Prostate gland (tissue), 2 donors: ENCODE data around the gene MSX2.

Experiments used
- POLR2A ChIP-seq: fragments of 450-650 bp; IDR thresholded peaks from one replicate; pipeline ENCODE4 v1.6.1; 2016; ENCODE audit warnings: antibody characterized with exemption, mild to moderate bottlenecking
- POLR2AphosphoS5 ChIP-seq: sonication (generic); formaldehyde crosslinking; IDR thresholded peaks from one replicate; pipeline ENCODE4 v1.6.1; 2017; ENCODE audit warnings: antibody characterized with exemption
- TF ChIP-seq, protein P1 (sequence below), 4 experiments: fragments of 200-600 bp in 2 of 4; fragments of 450-650 bp in 2 of 4; sonication (generic) in 2 of 4; IDR thresholded peaks; 1 replicate in 3 of 4; 2 replicates in 1 of 4; pipeline ENCODE4 v1.5.1; 2016 to 2019; ENCODE audit warnings: antibody characterized with exemption in 4 of 4, mild to moderate bottlenecking in 2 of 4, moderate library complexity in 2 of 4

DNA sequence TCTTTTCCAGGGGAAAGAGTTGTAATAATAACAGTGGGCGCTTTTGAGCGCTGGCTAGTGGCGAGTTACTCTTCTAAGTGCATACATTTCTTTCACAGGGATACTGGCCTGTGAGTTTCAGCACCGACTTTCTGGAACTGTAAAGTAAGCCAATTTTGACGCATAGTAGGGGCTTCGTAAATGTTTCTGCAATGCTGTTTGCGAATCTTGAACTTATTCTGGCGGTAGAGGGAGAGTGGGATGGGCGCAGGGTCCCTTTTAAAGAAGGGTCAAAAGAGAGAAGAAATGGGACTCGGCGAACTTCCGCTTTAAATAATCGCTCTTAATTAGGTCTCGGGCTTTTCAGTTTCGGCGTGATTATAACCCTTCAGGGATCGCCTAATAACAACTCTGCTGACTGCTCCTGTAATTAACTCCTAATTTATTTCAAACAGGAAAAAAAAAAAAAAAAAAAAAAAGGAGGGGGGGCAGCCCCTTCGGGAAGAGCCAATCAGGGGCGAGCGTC, 351 bp upstream of the MSX2 start:
- TF ChIP-seq POLR2A: no peak
- TF ChIP-seq, protein P1, sequence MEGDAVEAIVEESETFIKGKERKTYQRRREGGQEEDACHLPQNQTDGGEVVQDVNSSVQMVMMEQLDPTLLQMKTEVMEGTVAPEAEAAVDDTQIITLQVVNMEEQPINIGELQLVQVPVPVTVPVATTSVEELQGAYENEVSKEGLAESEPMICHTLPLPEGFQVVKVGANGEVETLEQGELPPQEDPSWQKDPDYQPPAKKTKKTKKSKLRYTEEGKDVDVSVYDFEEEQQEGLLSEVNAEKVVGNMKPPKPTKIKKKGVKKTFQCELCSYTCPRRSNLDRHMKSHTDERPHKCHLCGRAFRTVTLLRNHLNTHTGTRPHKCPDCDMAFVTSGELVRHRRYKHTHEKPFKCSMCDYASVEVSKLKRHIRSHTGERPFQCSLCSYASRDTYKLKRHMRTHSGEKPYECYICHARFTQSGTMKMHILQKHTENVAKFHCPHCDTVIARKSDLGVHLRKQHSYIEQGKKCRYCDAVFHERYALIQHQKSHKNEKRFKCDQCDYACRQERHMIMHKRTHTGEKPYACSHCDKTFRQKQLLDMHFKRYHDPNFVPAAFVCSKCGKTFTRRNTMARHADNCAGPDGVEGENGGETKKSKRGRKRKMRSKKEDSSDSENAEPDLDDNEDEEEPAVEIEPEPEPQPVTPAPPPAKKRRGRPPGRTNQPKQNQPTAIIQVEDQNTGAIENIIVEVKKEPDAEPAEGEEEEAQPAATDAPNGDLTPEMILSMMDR (IDR thresholded peaks at IDR 0.05): no peak
- no peak for TF ChIP-seq POLR2AphosphoS5
